ENCODE results near the gene SRRM1. TPM values are rescaled to one million over a fixed set of nuclear protein-coding genes. Genes with fewer than 3 reads are reported as not detected.

SRRM1 gene
- total and polyA plus RNA-seq, 2 donors: 23.5 to 61.8 TPM

GRCh38 chr1:24609949-24610517 lies 33.1 kb upstream of the SRRM1 start:
- DNase-seq (ENCODE audit: low read depth in 6 of 9, low spot score in 9 of 9): no peak
- H3K27me3 ChIP-seq (ENCODE audit: control insufficient read depth in 2 of 2, insufficient read depth in 1 of 2, low read length in 1 of 2): peaks cover 0 to 4% of the 10 kb centered on the region in 2 donors
- no peaks in the 10 kb centered on the region for H3K36me3 ChIP-seq (ENCODE audit: control insufficient read depth in 2 of 2, insufficient read depth in 2 of 2, low read length in 1 of 2)
- H3K27ac ChIP-seq (ENCODE audit: low read depth in 1 of 2, low read length in 1 of 2): no peak overlapping the region
- 95% methylated on average over 3 of the region's 3 CpGs for WGBS
- no peak overlapping the region for H3K4me3 ChIP-seq (ENCODE audit: low read length in 2 of 2)
- no peaks in the 10 kb centered on the region for H3K9me3 ChIP-seq (ENCODE audit: control insufficient read depth in 2 of 2, insufficient read depth in 1 of 2, low read length in 1 of 2)
- H3K4me1 ChIP-seq (ENCODE audit: control insufficient read depth in 2 of 2, insufficient read depth in 2 of 2, low read length in 2 of 2): no peaks in the 10 kb centered on the region

DNA sequence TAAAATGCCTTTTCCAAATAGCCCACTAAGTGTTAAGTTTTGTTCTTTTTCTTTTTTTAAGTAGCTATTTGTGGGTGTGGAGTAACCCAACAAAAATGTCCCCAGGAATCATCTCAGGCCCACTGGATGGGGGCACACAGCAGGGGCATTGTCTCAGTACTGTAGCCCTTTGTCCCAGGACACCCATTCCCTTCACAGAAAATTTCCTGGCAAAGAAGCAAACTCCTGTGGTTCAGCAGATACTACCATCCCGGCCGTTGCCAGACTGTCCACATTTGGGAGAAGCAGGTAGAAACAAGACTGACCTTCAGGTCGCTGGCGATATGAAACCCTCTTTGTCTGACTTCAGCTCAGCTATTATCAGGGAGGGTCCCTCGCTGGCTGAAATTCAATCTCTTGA lies 23.7 kb upstream of the SRRM1 start:
- Histone ChIP-seq H3K27me3 (ENCODE audit: control insufficient read depth in 2 of 2, insufficient read depth in 1 of 2, low read length in 1 of 2) (peaks cover 0 to 2% of the 10 kb centered on the region in 2 donors), H3K4me3 (ENCODE audit: low read length in 2 of 2) (no peak overlapping the region), H3K9me3 (ENCODE audit: control insufficient read depth in 2 of 2, insufficient read depth in 1 of 2, low read length in 1 of 2) (no peaks in the 10 kb centered on the region), H3K36me3 (ENCODE audit: control insufficient read depth in 2 of 2, insufficient read depth in 2 of 2, low read length in 1 of 2) (no peaks in the 10 kb centered on the region), H3K27ac (ENCODE audit: low read depth in 1 of 2, low read length in 1 of 2) (no peak overlapping the region), H3K4me1 (ENCODE audit: control insufficient read depth in 2 of 2, insufficient read depth in 2 of 2, low read length in 2 of 2) (no peaks in the 10 kb centered on the region)
- DNase-seq (ENCODE audit: low read depth in 6 of 9, low spot score in 9 of 9): no peak
- 93% methylated on average over 5 of the region's 5 CpGs for WGBS

DNA sequence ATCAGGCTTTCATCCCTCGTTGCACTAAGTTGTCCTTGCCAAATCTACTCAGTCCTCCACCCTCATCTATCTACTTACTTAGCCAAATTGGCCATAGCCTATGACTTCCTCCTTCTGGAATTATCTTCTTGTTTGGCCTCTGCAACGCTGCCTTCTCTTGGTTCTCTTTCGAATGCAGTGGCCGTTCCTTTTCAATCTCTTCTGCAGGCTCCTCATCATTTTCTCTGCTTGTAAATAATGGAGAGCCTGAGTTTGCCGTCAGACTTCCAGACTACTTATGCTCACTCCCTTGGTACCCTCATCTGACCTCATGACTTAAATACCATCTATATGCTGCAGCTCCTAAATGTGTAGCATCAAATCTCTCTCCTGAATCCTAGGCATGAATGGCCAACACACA lies 22.4 kb upstream of the SRRM1 start:
- WGBS: 92% methylated on average over 5 of the region's 5 CpGs
- Histone ChIP-seq H3K27me3 (ENCODE audit: control insufficient read depth in 2 of 2, insufficient read depth in 1 of 2, low read length in 1 of 2) (peaks cover 0 to 2% of the 10 kb centered on the region in 2 donors), H3K4me3 (ENCODE audit: low read length in 2 of 2) (no peak overlapping the region), H3K4me1 (ENCODE audit: control insufficient read depth in 2 of 2, insufficient read depth in 2 of 2, low read length in 2 of 2) (no peaks in the 10 kb centered on the region), H3K27ac (ENCODE audit: low read depth in 1 of 2, low read length in 1 of 2) (no peak overlapping the region), H3K36me3 (ENCODE audit: control insufficient read depth in 2 of 2, insufficient read depth in 2 of 2, low read length in 1 of 2) (no peaks in the 10 kb centered on the region), H3K9me3 (ENCODE audit: control insufficient read depth in 2 of 2, insufficient read depth in 1 of 2, low read length in 1 of 2) (no peaks in the 10 kb centered on the region)
- no peak for DNase-seq (ENCODE audit: low read depth in 6 of 9, low spot score in 9 of 9)

- WGBS: 96% methylated on average over 5 of the region's 5 CpGs
Measured at GRCh38 chr1:24621121-24621520, 22.0 kb upstream of the SRRM1 start.

GRCh38 chr1:24622218-24622617 lies 20.9 kb upstream of the SRRM1 start:
- Histone ChIP-seq H3K9me3 (ENCODE audit: control insufficient read depth in 2 of 2, insufficient read depth in 1 of 2, low read length in 1 of 2) (no peaks in the 10 kb centered on the region), H3K27me3 (ENCODE audit: control insufficient read depth in 2 of 2, insufficient read depth in 1 of 2, low read length in 1 of 2) (peaks cover 0 to 2% of the 10 kb centered on the region in 2 donors), H3K36me3 (ENCODE audit: control insufficient read depth in 2 of 2, insufficient read depth in 2 of 2, low read length in 1 of 2) (no peaks in the 10 kb centered on the region), H3K27ac (ENCODE audit: low read depth in 1 of 2, low read length in 1 of 2) (no peak overlapping the region), H3K4me1 (ENCODE audit: control insufficient read depth in 2 of 2, insufficient read depth in 2 of 2, low read length in 2 of 2) (no peaks in the 10 kb centered on the region), H3K4me3 (ENCODE audit: low read length in 2 of 2) (no peak overlapping the region)
- whole genome bisulfite sequencing: 82% methylated on average over 4 of the region's 4 CpGs
- no peak for DNase-seq (ENCODE audit: low read depth in 6 of 9, low spot score in 9 of 9)

More at GRCh38 chr1:24621121-24621520, 22.0 kb upstream of the SRRM1 start:
- Histone ChIP-seq H3K36me3 (ENCODE audit: control insufficient read depth in 2 of 2, insufficient read depth in 2 of 2, low read length in 1 of 2) (no peaks in the 10 kb centered on the region), H3K9me3 (ENCODE audit: control insufficient read depth in 2 of 2, insufficient read depth in 1 of 2, low read length in 1 of 2) (no peaks in the 10 kb centered on the region), H3K27ac (ENCODE audit: low read depth in 1 of 2, low read length in 1 of 2) (no peak overlapping the region), H3K27me3 (ENCODE audit: control insufficient read depth in 2 of 2, insufficient read depth in 1 of 2, low read length in 1 of 2) (peaks cover 0 to 2% of the 10 kb centered on the region in 2 donors), H3K4me1 (ENCODE audit: control insufficient read depth in 2 of 2, insufficient read depth in 2 of 2, low read length in 2 of 2) (no peaks in the 10 kb centered on the region), H3K4me3 (ENCODE audit: low read length in 2 of 2) (no peak overlapping the region)
- no peak for DNase-seq (ENCODE audit: low read depth in 6 of 9, low spot score in 9 of 9)

DNA sequence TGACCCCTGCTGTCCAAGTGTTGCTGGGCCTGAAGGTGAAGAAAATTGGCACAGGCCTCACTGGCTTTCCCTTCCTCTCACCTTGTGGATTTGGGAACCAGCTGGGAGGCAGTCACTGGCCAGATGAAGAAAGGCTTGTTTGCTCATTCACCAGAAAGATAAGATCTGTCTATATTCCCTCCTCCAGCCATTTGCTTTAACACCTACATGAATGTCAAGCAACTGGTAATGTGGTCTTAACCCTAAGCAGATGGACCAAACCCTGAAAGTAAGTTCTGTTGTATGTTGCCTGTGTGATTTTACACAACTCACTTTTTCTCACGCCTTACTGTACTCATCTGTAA lies 10.3 kb upstream of the SRRM1 start:
- Histone ChIP-seq H3K4me1 (ENCODE audit: control insufficient read depth in 2 of 2, insufficient read depth in 2 of 2, low read length in 2 of 2) (no peaks in the 10 kb centered on the region), H3K4me3 (ENCODE audit: low read length in 2 of 2) (no peak overlapping the region), H3K9me3 (ENCODE audit: control insufficient read depth in 2 of 2, insufficient read depth in 1 of 2, low read length in 1 of 2) (no peaks in the 10 kb centered on the region), H3K36me3 (ENCODE audit: control insufficient read depth in 2 of 2, insufficient read depth in 2 of 2, low read length in 1 of 2) (no peaks in the 10 kb centered on the region), H3K27me3 (ENCODE audit: control insufficient read depth in 2 of 2, insufficient read depth in 1 of 2, low read length in 1 of 2) (no peaks in the 10 kb centered on the region), H3K27ac (ENCODE audit: low read depth in 1 of 2, low read length in 1 of 2) (no peak overlapping the region)
- no peak for DNase-seq (ENCODE audit: low read depth in 6 of 9, low spot score in 9 of 9)
- WGBS: 100% methylated on average over 1 of the region's 1 CpG

- peak in 8 of 9 donors; percentile 30 to 81 (median 42) for DNase-seq (ENCODE audit: low read depth in 6 of 9, low spot score in 9 of 9)
- 24% methylated on average over 4 of the region's 4 CpGs for WGBS
- Histone ChIP-seq H3K4me3 (ENCODE audit: low read length in 2 of 2) (no peak overlapping the region), H3K27me3 (ENCODE audit: control insufficient read depth in 2 of 2, insufficient read depth in 1 of 2, low read length in 1 of 2) (no peaks in the 10 kb centered on the region), H3K9me3 (ENCODE audit: control insufficient read depth in 2 of 2, insufficient read depth in 1 of 2, low read length in 1 of 2) (no peaks in the 10 kb centered on the region), H3K36me3 (ENCODE audit: control insufficient read depth in 2 of 2, insufficient read depth in 2 of 2, low read length in 1 of 2) (no peaks in the 10 kb centered on the region), H3K27ac (ENCODE audit: low read depth in 1 of 2, low read length in 1 of 2) (no peak overlapping the region), H3K4me1 (ENCODE audit: control insufficient read depth in 2 of 2, insufficient read depth in 2 of 2, low read length in 2 of 2) (no peaks in the 10 kb centered on the region)
Measured at GRCh38 chr1:24635195-24635843, 7.8 kb upstream of the SRRM1 start.

DNA sequence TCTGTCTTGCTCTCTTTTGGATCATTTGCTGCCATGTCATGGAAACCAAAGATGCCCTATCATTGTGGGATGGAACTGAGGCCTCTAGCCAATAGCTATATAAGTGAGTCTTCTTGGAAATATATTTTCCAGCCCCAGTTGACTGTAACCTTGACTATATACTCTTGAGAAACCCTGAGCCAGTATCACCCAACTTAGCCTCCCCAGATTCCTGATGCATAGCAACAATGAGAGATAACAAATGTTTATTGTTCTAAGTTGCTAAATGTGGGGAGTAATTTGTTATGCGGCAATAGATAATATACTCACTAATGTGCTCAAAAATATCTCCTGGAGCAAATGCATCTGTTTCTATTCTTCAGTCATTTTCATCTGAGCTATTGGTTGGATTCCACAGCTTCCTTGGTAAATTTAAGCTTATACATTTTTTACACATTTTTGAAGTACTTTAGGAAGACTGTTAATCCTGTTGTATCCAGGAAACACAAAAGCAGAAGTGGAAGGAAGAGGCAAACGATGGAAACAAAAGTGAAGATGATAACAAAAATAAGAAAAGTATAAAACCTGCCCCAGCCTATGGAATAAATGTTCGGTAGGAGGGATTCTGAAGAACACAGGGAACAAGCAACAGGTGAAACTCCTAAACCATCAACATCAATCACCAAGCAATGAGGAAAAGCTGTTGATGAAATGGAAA lies 6.3 kb upstream of the SRRM1 start:
- no peaks in the 10 kb centered on the region for H3K27me3 ChIP-seq (ENCODE audit: control insufficient read depth in 2 of 2, insufficient read depth in 1 of 2, low read length in 1 of 2)
- H3K9me3 ChIP-seq (ENCODE audit: control insufficient read depth in 2 of 2, insufficient read depth in 1 of 2, low read length in 1 of 2): no peaks in the 10 kb centered on the region
- H3K36me3 ChIP-seq (ENCODE audit: control insufficient read depth in 2 of 2, insufficient read depth in 2 of 2, low read length in 1 of 2): no peaks in the 10 kb centered on the region
- WGBS: 57% methylated on average over 3 of the region's 3 CpGs
- no peak overlapping the region for H3K4me3 ChIP-seq (ENCODE audit: low read length in 2 of 2)
- H3K4me1 ChIP-seq (ENCODE audit: control insufficient read depth in 2 of 2, insufficient read depth in 2 of 2, low read length in 2 of 2): peaks cover 6% of the 10 kb centered on the region in 2 donors
- no peak overlapping the region for H3K27ac ChIP-seq (ENCODE audit: low read depth in 1 of 2, low read length in 1 of 2)
- DNase-seq (ENCODE audit: low read depth in 6 of 9, low spot score in 9 of 9): no peak

DNA sequence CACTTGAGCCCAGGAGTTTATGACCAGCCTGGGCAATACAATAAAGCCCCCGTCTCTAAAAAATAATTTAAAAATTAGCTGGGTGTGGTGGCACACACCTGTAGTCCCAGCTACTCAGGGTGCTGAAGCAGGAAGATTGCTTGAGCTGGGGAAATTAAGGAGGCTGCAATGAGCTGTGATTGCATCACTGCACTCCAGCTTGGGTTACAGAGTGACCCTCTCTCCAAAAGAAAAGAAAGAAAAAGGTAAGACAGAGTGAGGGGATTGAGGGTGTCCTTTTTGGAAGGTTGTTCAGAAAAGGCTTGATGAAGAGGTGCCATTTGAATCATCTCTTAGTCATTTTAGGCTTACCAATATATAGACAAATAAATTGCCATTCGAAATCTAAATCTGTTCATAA lies 4.0 kb upstream of the SRRM1 start:
- no peak for DNase-seq (ENCODE audit: low read depth in 6 of 9, low spot score in 9 of 9)
- no peaks in the 10 kb centered on the region for H3K36me3 ChIP-seq (ENCODE audit: control insufficient read depth in 2 of 2, insufficient read depth in 2 of 2, low read length in 1 of 2)
- H3K9me3 ChIP-seq (ENCODE audit: control insufficient read depth in 2 of 2, insufficient read depth in 1 of 2, low read length in 1 of 2): no peaks in the 10 kb centered on the region
- peaks cover 8 to 11% of the 10 kb centered on the region in 2 donors for H3K4me1 ChIP-seq (ENCODE audit: control insufficient read depth in 2 of 2, insufficient read depth in 2 of 2, low read length in 2 of 2)
- no peak overlapping the region for H3K27ac ChIP-seq (ENCODE audit: low read depth in 1 of 2, low read length in 1 of 2)
- WGBS: 97% methylated on average over 2 of the region's 2 CpGs
- no peaks in the 10 kb centered on the region for H3K27me3 ChIP-seq (ENCODE audit: control insufficient read depth in 2 of 2, insufficient read depth in 1 of 2, low read length in 1 of 2)
- no peak overlapping the region for H3K4me3 ChIP-seq (ENCODE audit: low read length in 2 of 2)
